B cell (primary cell): Measurements from ENCODE around the gene ARHGAP9. TPM values are rescaled to one million over a fixed set of nuclear protein-coding genes. Genes with fewer than 3 reads are reported as not detected.

Experiments
- ATAC-seq: fragments of 200-7000 bp; cut with Tn5 transposase; one replicate; pipeline ENCODE4 v1.10.0; 2021; ENCODE audit warnings: low read depth, mild to moderate bottlenecking, moderate number of reproducible peaks, moderate library complexity
- CTCF ChIA-PET: fragments of 350-600 bp; sonication (Branson Sonifier 250); formaldehyde crosslinking; loops from one replicate; lab custom pipeline; 2021; ENCODE audit warnings: antibody characterized with exemption, inconsistent platforms; lab: Charles Lee
- POLR2A ChIA-PET: fragments of 350-600 bp; sonication (Branson Sonifier 250); formaldehyde crosslinking; loops from one replicate; lab custom pipeline; 2021; ENCODE audit warnings: antibody characterized with exemption; lab: Charles Lee
- DNase-seq: peaks from one replicate; pipeline ENCODE4 v3.0.0; 2013
- H2AFZ ChIP-seq: 2 replicates; pipeline ENCODE4 v1.6.1; 2012; ENCODE audit warnings: mild to moderate bottlenecking, low read depth, low read length; ENCODE audit not compliant: insufficient read depth, poor library complexity, severe bottlenecking
- H3K27ac ChIP-seq, 2 donors: 1 replicate in 1 of 2; 2 replicates in 1 of 2; pipeline ENCODE4 v1.5.1; 2012 to 2013; ENCODE audit warnings: low read length in 2 of 2, mild to moderate bottlenecking in 2 of 2, moderate library complexity in 1 of 2
- H3K27me3 ChIP-seq, 4 experiments: fragments of 200-600 bp in 1 of 4; sonication (generic) in 1 of 4; replicated peaks in 1 of 4; 1 replicate in 2 of 4; 2 replicates in 2 of 4; pipeline versions ENCODE4 v1.6.1 to v1.7.0; 2013 to 2016; ENCODE audit warnings: low read length in 3 of 4, mild to moderate bottlenecking in 2 of 4, mixed read lengths in 1 of 4, moderate library complexity in 1 of 4; ENCODE audit not compliant: insufficient read depth in 4 of 4, control insufficient read depth in 3 of 4; ENCODE audit errors: control extremely low read depth in 1 of 4
- H3K36me3 ChIP-seq, 2 experiments: replicated peaks in 1 of 2; 1 replicate in 1 of 2; 2 replicates in 1 of 2; pipeline versions ENCODE4 v1.6.1 to v1.7.1; 2013; ENCODE audit warnings: low read length in 1 of 2; ENCODE audit not compliant: insufficient read depth in 2 of 2, control insufficient read depth in 1 of 2; ENCODE audit errors: control extremely low read depth in 1 of 2, extremely low read depth in 1 of 2
- H3K4me1 ChIP-seq, 2 donors: fragments of 200-600 bp in 1 of 2; sonication (generic) in 1 of 2; 1 replicate in 1 of 2; 2 replicates in 1 of 2; pipeline versions ENCODE4 v1.5.1 to v1.6.1; 2013 to 2017; ENCODE audit warnings: low read length in 2 of 2; ENCODE audit not compliant: control insufficient read depth in 2 of 2, insufficient read depth in 2 of 2
- H3K4me2 ChIP-seq: replicated peaks from 2 replicates; pipeline ENCODE3; 2012; ENCODE audit warnings: mild to moderate bottlenecking, low read depth, low read length; ENCODE audit not compliant: poor library complexity, severe bottlenecking
- H3K4me3 ChIP-seq, 5 experiments: fragments of 200-600 bp in 1 of 5; sonication (generic) in 1 of 5; 1 replicate in 3 of 5; 2 replicates in 2 of 5; pipeline versions ENCODE4 v1.5.1 to v1.7.0; 2011 to 2016; ENCODE audit warnings: low read length in 4 of 5, mild to moderate bottlenecking in 4 of 5, low read depth in 2 of 5, control low read depth in 1 of 5, moderate library complexity in 1 of 5; ENCODE audit not compliant: insufficient read depth in 1 of 5; ENCODE audit errors: control extremely low read depth in 1 of 5, extremely low read depth in 1 of 5
- H3K79me2 ChIP-seq: fragments of 200-600 bp; sonication (generic); one replicate; pipeline ENCODE4 v1.6.0; 2016; ENCODE audit warnings: low read length; ENCODE audit not compliant: control insufficient read depth, insufficient read depth
- H3K9ac ChIP-seq: fragments of 200-600 bp; sonication (generic); 2 replicates; pipeline ENCODE4 v1.6.1; 2017; ENCODE audit warnings: mild to moderate bottlenecking, low read length, moderate library complexity
- H3K9me3 ChIP-seq, 3 donors: one replicate each; pipeline versions ENCODE4 v1.6.1 to v1.7.1; 2013; ENCODE audit warnings: low read length in 2 of 3; ENCODE audit not compliant: control insufficient read depth in 2 of 3, insufficient read depth in 1 of 3; ENCODE audit errors: control extremely low read depth in 1 of 3
- H4K20me1 ChIP-seq: 2 replicates; pipeline ENCODE4 v1.6.0; 2012; ENCODE audit warnings: mild to moderate bottlenecking, low read length; ENCODE audit not compliant: insufficient read depth, control insufficient read depth, poor library complexity, severe bottlenecking
- H3K27ac Mint-ChIP-seq: one replicate; pipeline ENCODE4 v1.8.0; 2021; ENCODE audit warnings: mixed read lengths
- H3K27me3 Mint-ChIP-seq: one replicate; pipeline ENCODE4 v1.8.0; 2021; ENCODE audit warnings: mixed read lengths
- H3K4me1 Mint-ChIP-seq: one replicate; pipeline ENCODE4 v1.8.0; 2021; ENCODE audit warnings: mixed read lengths
- H3K4me3 Mint-ChIP-seq: one replicate; pipeline ENCODE4 v1.8.0; 2021; ENCODE audit warnings: mixed read lengths
- H3K9me3 Mint-ChIP-seq: one replicate; pipeline ENCODE4 v1.8.0; 2022; ENCODE audit warnings: mixed read lengths; ENCODE audit not compliant: insufficient read depth
- EZH2 ChIP-seq: IDR thresholded peaks from 2 replicates; pipeline ENCODE4 v1.6.1; 2012; ENCODE audit warnings: borderline replicate concordance, low read depth, mild to moderate bottlenecking, moderate library complexity, low read length; ENCODE audit not compliant: insufficient read depth, poor library complexity, severe bottlenecking
- WGBS: methylation state at CpG from one replicate; pipeline ENCODE4 v1.1.5; 2013; ENCODE audit warnings: missing lambda C conversion rate; ENCODE audit not compliant: insufficient coverage; 5-methylcytosine and 5-hydroxymethylcytosine counted together
- intact Hi-C: fragments of 100-400 bp; cut with micrococcal nuclease; formaldehyde crosslinking; loops from one replicate; pipeline ENCODE4 v1.10.0; 2022
- polyA plus RNA-seq: library from polyadenylated mRNA; depleted of rRNA; stranded (reverse); fragments of >200 nt; gene quantifications from 2 replicates; pipeline ENCODE4 v1.2.3, GENCODE V29; 2012
- total RNA-seq, 2 donors: library from RNA; stranded (reverse); fragments of 120-200 nt in 1 of 2; gene quantifications; 1 replicate in 1 of 2; 2 replicates in 1 of 2; pipeline versions ENCODE4 v1.2.3 to v1.2.4, GENCODE V29; 2013 to 2022
- TF ChIP-seq, protein P1 (sequence below): fragments of 200-600 bp; IDR thresholded peaks from one replicate; pipeline ENCODE4 v1.8.0; 2022; ENCODE audit warnings: antibody characterized with exemption, mild to moderate bottlenecking

ARHGAP9 gene
- total and polyA plus RNA-seq, 2 donors (not counting 1 experiment from before 2014, with no cell fraction given), result 161 to 390 TPM

DNA sequence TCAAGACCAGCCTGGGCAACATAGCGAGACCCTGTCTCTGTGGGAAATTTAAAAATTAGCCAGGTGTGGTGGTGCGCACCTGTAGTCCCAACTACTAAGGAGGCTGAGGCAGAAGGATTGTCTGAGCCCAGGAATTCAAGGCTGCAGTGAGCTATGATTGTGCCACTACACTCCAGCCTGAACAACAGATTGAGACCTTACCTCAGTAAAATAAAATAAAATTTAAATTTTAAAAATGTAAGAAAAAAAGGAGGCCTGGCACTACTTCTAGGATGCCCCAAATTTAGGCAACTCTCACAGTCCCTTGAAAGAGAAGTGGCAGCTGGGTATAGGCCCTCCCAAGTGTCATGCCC lies 25.5 kb downstream of the ARHGAP9 start:
- Mint-ChIP-seq H3K9me3 (no peaks in the 10 kb centered on the region), H3K4me3 (no peak overlapping the region), H3K27me3 (peaks cover 4% of the 10 kb centered on the region), H3K27ac (no peak overlapping the region), H3K4me1 (peaks cover 25% of the 10 kb centered on the region)
- no peaks in the 10 kb centered on the region for H3K36me3 ChIP-seq
- H3K4me1 ChIP-seq, result peaks cover 14 to 18% of the 10 kb centered on the region in 2 donors
- no peak overlapping the region for H3K4me3 ChIP-seq
- no peak overlapping the region for H3K9ac ChIP-seq
- H3K79me2 ChIP-seq, result no peaks in the 10 kb centered on the region
- ATAC-seq (no peak), DNase-seq (no peak)
- ChIA-PET POLR2A (no interaction called here), CTCF (interaction anchor here (0.7 to 6.9 kb wide), 10 partner anchors 10 to 240 kb away, joined by 3 to 126 read pairs (median 6); no protein-coding TSS in a partner anchor)
- no peak overlapping the region for H3K4me2 ChIP-seq
- no peaks in the 10 kb centered on the region for H3K9me3 ChIP-seq
- no peak overlapping the region for H3K27ac ChIP-seq
- intact Hi-C loops, result loop anchor here (10.0 kb wide), 1 partner anchor 301 kb away; the partner anchor contains the start of genes CDK4 and MARCHF9
- no peak overlapping the region for H2AFZ ChIP-seq
- no peak for TF ChIP-seq EZH2
- TF ChIP-seq, protein P1, sequence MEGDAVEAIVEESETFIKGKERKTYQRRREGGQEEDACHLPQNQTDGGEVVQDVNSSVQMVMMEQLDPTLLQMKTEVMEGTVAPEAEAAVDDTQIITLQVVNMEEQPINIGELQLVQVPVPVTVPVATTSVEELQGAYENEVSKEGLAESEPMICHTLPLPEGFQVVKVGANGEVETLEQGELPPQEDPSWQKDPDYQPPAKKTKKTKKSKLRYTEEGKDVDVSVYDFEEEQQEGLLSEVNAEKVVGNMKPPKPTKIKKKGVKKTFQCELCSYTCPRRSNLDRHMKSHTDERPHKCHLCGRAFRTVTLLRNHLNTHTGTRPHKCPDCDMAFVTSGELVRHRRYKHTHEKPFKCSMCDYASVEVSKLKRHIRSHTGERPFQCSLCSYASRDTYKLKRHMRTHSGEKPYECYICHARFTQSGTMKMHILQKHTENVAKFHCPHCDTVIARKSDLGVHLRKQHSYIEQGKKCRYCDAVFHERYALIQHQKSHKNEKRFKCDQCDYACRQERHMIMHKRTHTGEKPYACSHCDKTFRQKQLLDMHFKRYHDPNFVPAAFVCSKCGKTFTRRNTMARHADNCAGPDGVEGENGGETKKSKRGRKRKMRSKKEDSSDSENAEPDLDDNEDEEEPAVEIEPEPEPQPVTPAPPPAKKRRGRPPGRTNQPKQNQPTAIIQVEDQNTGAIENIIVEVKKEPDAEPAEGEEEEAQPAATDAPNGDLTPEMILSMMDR, result no peak
- 94% methylated on average over 2 of the region's 2 CpGs for WGBS
- no peaks in the 10 kb centered on the region for H3K27me3 ChIP-seq
- H4K20me1 ChIP-seq, result no peaks in the 10 kb centered on the region

DNA sequence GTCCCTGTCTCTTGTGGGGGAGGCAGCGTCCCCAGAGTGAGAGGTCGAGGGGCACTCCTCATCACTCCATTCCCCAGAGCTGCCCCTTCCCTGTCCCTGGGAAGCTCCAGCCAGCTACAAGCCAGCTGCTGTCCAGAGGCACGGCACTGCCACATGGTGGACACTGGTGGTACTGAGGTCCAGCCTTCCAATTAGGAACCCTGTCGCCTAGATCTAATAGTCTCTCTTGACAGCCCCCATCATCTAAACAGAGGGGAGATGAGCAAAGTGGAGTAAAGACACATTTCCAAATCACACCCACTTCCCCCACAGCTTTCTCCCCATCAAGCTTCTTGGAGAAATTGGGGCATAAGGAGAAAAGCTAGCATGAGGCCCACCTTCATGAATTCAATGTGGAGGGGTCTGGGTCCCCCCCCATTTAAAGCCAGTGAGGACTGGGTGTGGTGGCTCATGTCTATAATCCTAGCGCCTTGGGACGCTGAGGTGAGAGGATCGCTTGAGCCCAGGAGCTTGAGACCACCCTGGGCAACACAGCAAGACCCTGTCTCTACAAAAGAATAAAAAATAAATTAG lies 26.6 kb downstream of the ARHGAP9 start:
- Histone ChIP-seq H3K36me3 (no peaks in the 10 kb centered on the region), H3K4me1 (peaks cover 7 to 10% of the 10 kb centered on the region in 2 donors), H3K9ac (no peak overlapping the region), H4K20me1 (no peaks in the 10 kb centered on the region), H2AFZ (no peak overlapping the region), H3K27me3 (no peaks in the 10 kb centered on the region), H3K79me2 (no peaks in the 10 kb centered on the region), H3K4me3 (no peak overlapping the region), H3K9me3 (no peaks in the 10 kb centered on the region), H3K27ac (no peak overlapping the region), H3K4me2 (no peak overlapping the region)
- POLR2A ChIA-PET, result no interaction called here
- Mint-ChIP-seq H3K27ac (peak overlapping the region; percentile 11), H3K9me3 (no peaks in the 10 kb centered on the region), H3K27me3 (peaks cover 4% of the 10 kb centered on the region), H3K4me3 (no peak overlapping the region), H3K4me1 (peaks cover 15% of the 10 kb centered on the region)
- DNase-seq (peak; percentile 61), ATAC-seq (peak; percentile 55)
- CTCF ChIA-PET, result interaction anchor here (0.7 to 6.9 kb wide), 31 partner anchors 8 to 380 kb away, joined by 3 to 126 read pairs (median 5); partner anchors contain the start of gene INHBC
- TF ChIP-seq, protein P1, result peak; percentile 72
- TF ChIP-seq EZH2, result no peak
- WGBS, result 16% methylated on average over 2 of the region's 7 CpGs
- intact Hi-C loops, result loop anchor here (1.0 to 10.0 kb wide), 2 partner anchors 190 to 302 kb away; partner anchors contain the start of genes CDK4 and MARCHF9
